ENCODE measurements around the gene ARHGEF11. TPM values are rescaled to one million over a fixed set of nuclear protein-coding genes. Genes with fewer than 3 reads are reported as not detected.

ARHGEF11 gene
- total and polyA plus RNA-seq, 7 donors: 7.0 to 22.8 (median 19.9) TPM

DNA sequence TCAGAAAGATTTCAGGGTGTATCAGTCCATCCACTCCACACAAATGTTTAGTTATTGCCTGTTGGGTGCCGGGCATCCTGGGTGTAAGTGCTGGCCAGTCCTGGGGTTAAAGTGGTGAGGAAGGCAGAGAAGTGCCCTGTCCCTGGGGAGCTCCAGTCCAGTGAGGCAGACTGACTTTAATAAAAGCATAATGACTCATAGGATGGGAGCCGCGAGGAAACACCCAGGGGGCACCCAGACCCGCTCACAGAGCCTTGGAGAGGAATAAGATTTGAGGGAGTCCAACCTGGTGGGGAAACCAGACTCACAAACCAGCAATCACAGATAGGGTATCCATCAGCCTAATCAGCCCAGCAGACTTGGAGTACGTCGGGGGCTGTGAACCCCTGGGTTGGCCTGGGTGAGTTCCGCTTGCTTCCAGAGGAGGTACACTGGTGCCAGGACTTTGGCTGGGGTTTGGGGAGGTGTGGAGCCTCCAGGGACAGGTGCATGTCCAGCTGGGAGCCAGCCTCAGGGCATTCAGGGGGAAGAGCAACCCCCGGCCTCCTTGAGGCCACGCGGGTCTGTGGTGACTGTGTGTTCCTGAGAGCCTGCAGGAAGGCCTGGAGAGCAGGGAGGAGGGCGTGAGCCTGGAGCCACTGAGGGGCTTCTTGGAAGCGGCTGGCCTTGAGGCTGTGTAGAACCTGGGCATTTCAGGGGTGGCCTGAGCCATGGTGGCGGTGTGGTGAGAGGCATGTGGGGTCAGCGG lies 148.3 kb downstream of the ARHGEF11 start:
- Histone ChIP-seq H3K27me3 (ENCODE audit: insufficient read depth in 3 of 3, low read length in 2 of 3) (peaks cover 0 to 35% (median 3%) of the 10 kb centered on the region in 3 donors), H3K27ac (peak overlapping the region; percentile 76), H3K4me1 (peaks cover 17% of the 10 kb centered on the region), H3K9me3 (no peaks in the 10 kb centered on the region), H3K36me3 (ENCODE audit: insufficient read depth in 1 of 2, low read depth in 1 of 2) (no peaks in the 10 kb centered on the region), H3K4me3 (peak overlapping the region; percentile 68)
- no peak for ATAC-seq
- DNase-seq: peak in 1 of 2 donors; percentile 41
- WGBS, 3 donors: 73 to 75% (median 74%) methylated on average over 14 of the region's 14 CpGs
- no peak for TF ChIP-seq CTCF (IDR thresholded peaks at IDR 0.05)
- intact Hi-C loops (cut with DNase I): no loop called here

GRCh38 chr1:156896490-156897033 lies 149.0 kb downstream of the ARHGEF11 start:
- Histone ChIP-seq H3K27me3 (ENCODE audit: insufficient read depth in 3 of 3, low read length in 2 of 3) (peaks cover 0 to 41% (median 3%) of the 10 kb centered on the region in 3 donors), H3K4me3 (peak overlapping the region; percentile 68), H3K27ac (peak overlapping the region; percentile 76), H3K9me3 (no peaks in the 10 kb centered on the region), H3K4me1 (peaks cover 17% of the 10 kb centered on the region), H3K36me3 (ENCODE audit: insufficient read depth in 1 of 2, low read depth in 1 of 2) (no peaks in the 10 kb centered on the region)
- intact Hi-C loops (cut with DNase I): no loop called here
- ATAC-seq (no peak), DNase-seq (peak in 1 of 2 donors; percentile 64)
- TF ChIP-seq CTCF (IDR thresholded peaks at IDR 0.05): no peak
- 81 to 82% (median 81%) methylated on average over 16 of the region's 16 CpGs for WGBS, 3 donors

GRCh38 chr1:156895927-156896326 lies 149.6 kb downstream of the ARHGEF11 start:
- no peaks in the 10 kb centered on the region for H3K9me3 ChIP-seq
- intact Hi-C loops (cut with DNase I): no loop called here
- 86 to 91% (median 89%) methylated on average over 6 of the region's 6 CpGs for WGBS, 3 donors
- peak overlapping the region; percentile 76 for H3K27ac ChIP-seq
- TF ChIP-seq CTCF (IDR thresholded peaks at IDR 0.05): no peak
- ATAC-seq: no peak
- H3K4me3 ChIP-seq: peak overlapping the region; percentile 68
- H3K27me3 ChIP-seq (ENCODE audit: insufficient read depth in 3 of 3, low read length in 2 of 3): peaks cover 0 to 41% (median 3%) of the 10 kb centered on the region in 3 donors
- DNase-seq: peak in 1 of 2 donors; percentile 29
- H3K4me1 ChIP-seq: peaks cover 17% of the 10 kb centered on the region
- no peaks in the 10 kb centered on the region for H3K36me3 ChIP-seq (ENCODE audit: insufficient read depth in 1 of 2, low read depth in 1 of 2)

DNA sequence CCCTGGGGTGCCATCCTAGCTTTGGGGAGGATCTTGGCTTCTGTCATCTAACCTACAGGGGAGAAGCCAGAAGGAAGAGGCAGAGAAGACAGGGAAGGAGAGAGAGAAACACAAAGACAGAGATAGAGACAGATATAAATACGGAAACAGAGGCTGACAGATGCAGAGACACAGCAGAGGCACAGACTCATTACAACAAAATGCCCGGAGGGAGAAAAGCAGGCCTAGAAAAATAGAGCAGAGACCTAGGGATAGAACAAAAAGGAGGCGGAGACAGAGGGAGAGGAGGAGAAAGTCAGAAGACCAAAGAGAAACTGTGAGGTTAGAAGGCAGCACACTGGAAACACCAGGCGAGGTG lies 150.1 kb downstream of the ARHGEF11 start:
- Histone ChIP-seq H3K4me3 (peak overlapping the region; percentile 68), H3K9me3 (no peaks in the 10 kb centered on the region), H3K36me3 (ENCODE audit: insufficient read depth in 1 of 2, low read depth in 1 of 2) (no peaks in the 10 kb centered on the region), H3K27me3 (ENCODE audit: insufficient read depth in 3 of 3, low read length in 2 of 3) (peaks cover 0 to 41% (median 3%) of the 10 kb centered on the region in 3 donors), H3K27ac (peak overlapping the region; percentile 76), H3K4me1 (peaks cover 13% of the 10 kb centered on the region)
- 71 to 75% (median 73%) methylated on average over 4 of the region's 4 CpGs for WGBS, 3 donors
- TF ChIP-seq CTCF (IDR thresholded peaks at IDR 0.05): no peak
- no peak for DNase-seq
- no peak for ATAC-seq
- intact Hi-C loops (cut with DNase I): no loop called here

Measured in psoas muscle (tissue), 8 donors.